Neural progenitor cell (in vitro differentiated cells): ENCODE results near the gene RNF145. TPM values are rescaled to one million over a fixed set of nuclear protein-coding genes. Genes with fewer than 3 reads are reported as not detected.

ENCODE experiments used
- DNase-seq: peaks from one replicate; pipeline ENCODE4 v3.0.0-alpha.2; 2016; ENCODE audit warnings: low spot score
- H2AFZ ChIP-seq: fragments of 200-600 bp; sonication (generic); replicated peaks from 2 replicates; pipeline ENCODE4 v1.6.1; 2016; ENCODE audit warnings: antibody characterized with exemption
- H3F3A ChIP-seq: fragments of 200-600 bp; sonication (generic); 2 replicates; pipeline ENCODE4 v1.6.1; 2016; ENCODE audit warnings: antibody characterized with exemption, low read depth
- H3K27ac ChIP-seq: fragments of 200-600 bp; sonication (generic); 2 replicates; pipeline ENCODE4 v1.5.1; 2016; ENCODE audit warnings: mild to moderate bottlenecking
- H3K27me3 ChIP-seq: fragments of 200-600 bp; sonication (generic); 2 replicates; pipeline ENCODE4 v1.6.1; 2016; ENCODE audit warnings: mild to moderate bottlenecking, moderate library complexity
- H3K36me3 ChIP-seq: fragments of 200-600 bp; sonication (generic); 2 replicates; pipeline ENCODE4 v1.5.1; 2016
- H3K4me1 ChIP-seq: fragments of 200-600 bp; sonication (generic); 2 replicates; pipeline ENCODE4 v1.6.1; 2016; ENCODE audit warnings: mixed run types
- H3K4me2 ChIP-seq: fragments of 200-600 bp; sonication (generic); 2 replicates; pipeline ENCODE4 v1.6.1; 2016
- H3K4me3 ChIP-seq: fragments of 200-600 bp; sonication (generic); 2 replicates; pipeline ENCODE4 v1.5.1; 2016
- H3K79me2 ChIP-seq: fragments of 200-600 bp; sonication (generic); 2 replicates; pipeline ENCODE4 v1.6.1; 2016; ENCODE audit warnings: low read depth
- H3K9ac ChIP-seq: fragments of 200-600 bp; sonication (generic); 2 replicates; pipeline ENCODE4 v1.6.1; 2016
- H3K9me3 ChIP-seq: fragments of 200-600 bp; sonication (generic); 2 replicates; pipeline ENCODE4 v1.5.1; 2016; ENCODE audit warnings: low read depth
- H4K20me1 ChIP-seq: fragments of 200-600 bp; sonication (generic); 2 replicates; pipeline ENCODE4 v1.6.1; 2016; ENCODE audit warnings: low read depth
- H3K27ac Mint-ChIP-seq: 3 replicates; pipeline ENCODE4 v1.8.0; 2021; ENCODE audit warnings: mixed read lengths
- H3K27me3 Mint-ChIP-seq: 2 replicates; pipeline ENCODE4 v1.8.0; 2022; ENCODE audit warnings: low read depth, mild to moderate bottlenecking, inconsistent platforms, moderate library complexity, mixed read lengths; ENCODE audit not compliant: insufficient read depth
- H3K36me3 Mint-ChIP-seq: 3 replicates; pipeline ENCODE4 v1.8.0; 2021; ENCODE audit warnings: mixed read lengths
- H3K4me1 Mint-ChIP-seq: 3 replicates; pipeline ENCODE4 v1.8.0; 2021; ENCODE audit warnings: mixed read lengths
- H3K4me3 Mint-ChIP-seq: 3 replicates; pipeline ENCODE4 v1.8.0; 2021; ENCODE audit warnings: mild to moderate bottlenecking, moderate library complexity, mixed read lengths
- H3K9me3 Mint-ChIP-seq: 3 replicates; pipeline ENCODE4 v1.8.0; 2020; ENCODE audit warnings: mixed read lengths
- EZH2 ChIP-seq: fragments of 200-600 bp; sonication (generic); IDR thresholded peaks from 2 replicates; pipeline ENCODE4 v1.6.1; 2017; ENCODE audit warnings: antibody characterized with exemption, mild to moderate bottlenecking, moderate library complexity
- EZH2phosphoT487 ChIP-seq: fragments of 200-600 bp; sonication (generic); IDR thresholded peaks from 2 replicates; pipeline ENCODE4 v1.6.1; 2017; ENCODE audit warnings: antibody characterized with exemption
- total RNA-seq: library from RNA; depleted of rRNA; stranded (reverse); fragments of >200 nt; gene quantifications from 2 replicates; pipeline ENCODE4 v1.2.3, GENCODE V29; 2015; ENCODE audit warnings: low replicate concordance
- TF ChIP-seq, protein P1 (sequence below): fragments of 200-600 bp; sonication (generic); IDR thresholded peaks from 2 replicates; pipeline ENCODE4 v1.5.1; 2017; ENCODE audit warnings: antibody characterized with exemption, mild to moderate bottlenecking

Gene RNF145
- total RNA-seq, 1 donor from 2014 or later, result 80.0 TPM

DNA sequence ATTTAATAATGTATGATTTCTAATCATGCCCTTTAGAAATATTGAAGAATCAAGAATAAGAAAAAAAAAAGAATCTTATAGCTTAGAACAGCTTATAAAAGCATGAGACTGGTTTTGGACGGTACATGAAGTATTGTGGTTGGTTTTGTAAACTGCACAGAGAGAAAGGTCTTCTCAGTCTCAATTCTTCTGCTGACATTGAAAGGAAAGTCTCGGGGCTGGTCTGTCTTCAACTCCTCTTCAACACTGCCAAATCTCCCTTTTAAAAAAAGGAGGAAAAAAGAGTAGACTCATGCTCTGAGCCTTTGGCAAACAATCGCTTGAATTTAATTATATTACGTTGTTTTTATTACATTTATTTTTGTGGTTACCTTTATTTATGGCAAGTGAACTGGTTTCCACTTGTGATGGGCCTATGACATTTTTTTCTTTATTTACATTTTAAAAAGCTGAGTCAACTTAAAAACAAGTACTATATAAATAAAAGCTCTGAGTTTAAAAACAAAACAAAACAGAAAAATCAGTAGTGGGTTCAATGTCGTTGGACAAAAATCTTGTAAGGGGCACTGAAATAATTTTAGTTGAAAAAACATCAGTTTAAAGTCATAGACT, 76.8 kb downstream of the RNF145 start:
- Mint-ChIP-seq H3K4me3 (no peak overlapping the region), H3K27me3 (no peaks in the 10 kb centered on the region), H3K27ac (no peak overlapping the region), H3K36me3 (no peaks in the 10 kb centered on the region), H3K9me3 (peaks cover 3% of the 10 kb centered on the region), H3K4me1 (no peaks in the 10 kb centered on the region)
- TF ChIP-seq EZH2, result no peak
- TF ChIP-seq, protein P1, sequence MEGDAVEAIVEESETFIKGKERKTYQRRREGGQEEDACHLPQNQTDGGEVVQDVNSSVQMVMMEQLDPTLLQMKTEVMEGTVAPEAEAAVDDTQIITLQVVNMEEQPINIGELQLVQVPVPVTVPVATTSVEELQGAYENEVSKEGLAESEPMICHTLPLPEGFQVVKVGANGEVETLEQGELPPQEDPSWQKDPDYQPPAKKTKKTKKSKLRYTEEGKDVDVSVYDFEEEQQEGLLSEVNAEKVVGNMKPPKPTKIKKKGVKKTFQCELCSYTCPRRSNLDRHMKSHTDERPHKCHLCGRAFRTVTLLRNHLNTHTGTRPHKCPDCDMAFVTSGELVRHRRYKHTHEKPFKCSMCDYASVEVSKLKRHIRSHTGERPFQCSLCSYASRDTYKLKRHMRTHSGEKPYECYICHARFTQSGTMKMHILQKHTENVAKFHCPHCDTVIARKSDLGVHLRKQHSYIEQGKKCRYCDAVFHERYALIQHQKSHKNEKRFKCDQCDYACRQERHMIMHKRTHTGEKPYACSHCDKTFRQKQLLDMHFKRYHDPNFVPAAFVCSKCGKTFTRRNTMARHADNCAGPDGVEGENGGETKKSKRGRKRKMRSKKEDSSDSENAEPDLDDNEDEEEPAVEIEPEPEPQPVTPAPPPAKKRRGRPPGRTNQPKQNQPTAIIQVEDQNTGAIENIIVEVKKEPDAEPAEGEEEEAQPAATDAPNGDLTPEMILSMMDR, result no peak
- no peak for TF ChIP-seq EZH2phosphoT487
- Histone ChIP-seq H4K20me1 (no peaks in the 10 kb centered on the region), H3K9ac (no peak overlapping the region), H3K27ac (no peak overlapping the region), H3K4me3 (no peak overlapping the region), H3K36me3 (no peaks in the 10 kb centered on the region), H2AFZ (no peak overlapping the region), H3K27me3 (peaks cover 6% of the 10 kb centered on the region), H3K4me2 (no peak overlapping the region), H3K4me1 (no peaks in the 10 kb centered on the region), H3K9me3 (no peaks in the 10 kb centered on the region), H3F3A (no peaks in the 10 kb centered on the region), H3K79me2 (no peaks in the 10 kb centered on the region)
- DNase-seq, result no peak

DNA sequence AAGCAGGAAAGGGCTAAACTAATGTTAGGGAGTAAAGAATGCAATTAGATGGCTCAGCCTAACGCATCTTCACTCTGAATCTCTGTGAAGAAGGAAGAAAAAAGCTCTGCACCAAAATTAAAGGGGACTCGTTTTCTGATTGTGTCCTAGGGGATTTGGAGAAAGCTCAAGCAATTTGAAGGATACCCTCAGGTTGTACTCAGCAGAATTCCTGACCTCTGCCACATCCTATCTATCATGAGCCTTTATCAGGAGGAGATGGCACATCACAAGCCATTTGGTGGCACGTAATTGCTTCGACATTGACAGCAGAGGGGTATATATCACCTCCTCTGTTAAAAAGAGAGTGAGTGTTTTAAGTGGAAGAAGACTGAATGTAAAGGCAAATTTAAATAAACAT, 77.4 kb downstream of the RNF145 start:
- Histone ChIP-seq H3K36me3 (no peaks in the 10 kb centered on the region), H2AFZ (no peak overlapping the region), H3K4me1 (no peaks in the 10 kb centered on the region), H3K27ac (no peak overlapping the region), H4K20me1 (no peaks in the 10 kb centered on the region), H3K4me3 (no peak overlapping the region), H3K79me2 (no peaks in the 10 kb centered on the region), H3K9me3 (no peaks in the 10 kb centered on the region), H3K27me3 (peaks cover 6% of the 10 kb centered on the region), H3K9ac (no peak overlapping the region), H3K4me2 (no peak overlapping the region), H3F3A (no peaks in the 10 kb centered on the region)
- TF ChIP-seq EZH2phosphoT487 (no peak), EZH2 (no peak)
- TF ChIP-seq, protein P1, result no peak
- H3K9me3 Mint-ChIP-seq, result peaks cover 5% of the 10 kb centered on the region
- no peaks in the 10 kb centered on the region for H3K27me3 Mint-ChIP-seq
- no peaks in the 10 kb centered on the region for H3K36me3 Mint-ChIP-seq
- H3K27ac Mint-ChIP-seq, result no peak overlapping the region
- no peaks in the 10 kb centered on the region for H3K4me1 Mint-ChIP-seq
- no peak for DNase-seq
- no peak overlapping the region for H3K4me3 Mint-ChIP-seq

DNA sequence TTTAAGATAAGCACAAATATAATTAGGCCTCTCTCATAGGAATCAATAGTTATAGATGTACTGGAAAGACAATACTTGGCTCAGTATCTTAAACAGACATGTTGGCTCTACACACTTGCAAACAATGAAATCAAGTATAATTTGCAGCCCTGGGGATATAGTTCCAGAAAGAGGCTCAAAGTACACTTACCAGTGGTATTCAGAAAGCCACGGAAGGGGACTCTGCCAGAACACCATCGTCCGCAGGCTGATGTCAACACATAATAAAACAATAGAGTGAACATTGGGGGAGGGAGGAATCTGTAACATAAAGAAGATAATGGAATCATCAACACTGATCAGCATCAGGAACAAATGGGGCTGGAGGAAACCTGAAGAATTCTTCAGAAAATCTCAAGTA, 78.5 kb downstream of the RNF145 start:
- Histone ChIP-seq H3K9ac (no peak overlapping the region), H3K4me1 (no peaks in the 10 kb centered on the region), H3K4me2 (no peak overlapping the region), H2AFZ (no peak overlapping the region), H3K9me3 (no peaks in the 10 kb centered on the region), H3K27ac (no peak overlapping the region), H3K36me3 (no peaks in the 10 kb centered on the region), H3F3A (no peaks in the 10 kb centered on the region), H4K20me1 (no peaks in the 10 kb centered on the region), H3K27me3 (peaks cover 6% of the 10 kb centered on the region), H3K79me2 (no peaks in the 10 kb centered on the region), H3K4me3 (no peak overlapping the region)
- Mint-ChIP-seq H3K27me3 (no peaks in the 10 kb centered on the region), H3K4me3 (no peak overlapping the region), H3K27ac (no peak overlapping the region), H3K9me3 (peaks cover 8% of the 10 kb centered on the region), H3K36me3 (no peaks in the 10 kb centered on the region), H3K4me1 (no peaks in the 10 kb centered on the region)
- TF ChIP-seq, protein P1, result no peak
- no peak for TF ChIP-seq EZH2
- TF ChIP-seq EZH2phosphoT487, result no peak
- DNase-seq, result no peak
